H7 (cell line): ENCODE results near the gene CALHM2. TPM values are rescaled to one million over a fixed set of nuclear protein-coding genes. Genes with fewer than 3 reads are reported as not detected.
"Not testable (repeated sequence)": the region's sequence is repeated elsewhere in the genome, so short reads cannot be mapped to it uniquely, and the experiment has no call there.

Source experiments
- DNase-seq: peaks from one replicate; pipeline ENCODE4 v3.0.0; 2012
- H3K27me3 ChIP-seq: 2 replicates; pipeline ENCODE4 v1.6.0; 2011; ENCODE audit warnings: mild to moderate bottlenecking, low read length; ENCODE audit not compliant: control insufficient read depth, insufficient read depth
- H3K36me3 ChIP-seq: replicated peaks from 2 replicates; pipeline ENCODE4 v1.5.1; 2011; ENCODE audit warnings: low read length; ENCODE audit not compliant: control insufficient read depth, insufficient read depth
- H3K4me3 ChIP-seq: 2 replicates; pipeline ENCODE4 v1.5.1; 2011; ENCODE audit warnings: low read depth, mild to moderate bottlenecking, control low read depth, low read length, moderate library complexity; ENCODE audit not compliant: insufficient read depth
- total RNA-seq: library from RNA; depleted of rRNA; stranded (reverse); fragments of >200 nt; shearing (Covaris generic); gene quantifications from 2 replicates; pipeline ENCODE4 v1.2.3, GENCODE V29; 2014; rRNA removed

The CALHM2 gene
- total RNA-seq, 1 experiment from 2014 or later = 3.4 TPM

GRCh38 chr10:103427866-103428265 lies 24.3 kb downstream of the CALHM2 start:
- H3K36me3 ChIP-seq = peaks cover 48% of the 10 kb centered on the region
- no peak overlapping the region for H3K4me3 ChIP-seq

GRCh38 chr10:103423748-103424147 lies 28.4 kb downstream of the CALHM2 start:
- H3K27me3 ChIP-seq = no peaks in the 10 kb centered on the region
- peaks cover 59% of the 10 kb centered on the region for H3K36me3 ChIP-seq
- no peak for DNase-seq
- H3K4me3 ChIP-seq = no peak overlapping the region

More at GRCh38 chr10:103427866-103428265, 24.3 kb downstream of the CALHM2 start:
- no peaks in the 10 kb centered on the region for H3K27me3 ChIP-seq
- no peak for DNase-seq

- Histone ChIP-seq H3K4me3 (no peak overlapping the region), H3K27me3 (no peaks in the 10 kb centered on the region), H3K36me3 (peaks cover 75% of the 10 kb centered on the region)
- no peak for DNase-seq
These were observed 33.1 kb downstream of the CALHM2 start for GRCh38 chr10:103419101-103419500.

GRCh38 chr10:103417601-103418000 lies 34.6 kb downstream of the CALHM2 start:
- peaks cover 77% of the 10 kb centered on the region for H3K36me3 ChIP-seq
- H3K27me3 ChIP-seq = no peaks in the 10 kb centered on the region
- H3K4me3 ChIP-seq = no peak overlapping the region
- no peak for DNase-seq

GRCh38 chr10:103417148-103417469 lies 35.1 kb downstream of the CALHM2 start:
- not testable (repeated sequence) for H3K4me3 ChIP-seq, DNase-seq, H3K27me3 ChIP-seq
- H3K36me3 ChIP-seq = peaks cover 76% of the 10 kb centered on the region

GRCh38 chr10:103416436-103417147 lies 35.6 kb downstream of the CALHM2 start:
- DNase-seq = peak; percentile 43
- Histone ChIP-seq H3K36me3 (peaks cover 76% of the 10 kb centered on the region), H3K4me3 (no peak overlapping the region), H3K27me3 (no peaks in the 10 kb centered on the region)

- DNase-seq = no peak
- Histone ChIP-seq H3K27me3 (no peaks in the 10 kb centered on the region), H3K4me3 (no peak overlapping the region), H3K36me3 (peaks cover 73% of the 10 kb centered on the region)
These were observed 36.6 kb downstream of the CALHM2 start for GRCh38 chr10:103415581-103415980.

- no peak for DNase-seq
- Histone ChIP-seq H3K36me3 (peaks cover 61% of the 10 kb centered on the region), H3K4me3 (no peak overlapping the region), H3K27me3 (no peaks in the 10 kb centered on the region)
These were observed 38.6 kb downstream of the CALHM2 start for GRCh38 chr10:103413564-103413963.

- no peak for DNase-seq
- Histone ChIP-seq H3K4me3 (peak overlapping the region; percentile 98), H3K27me3 (no peaks in the 10 kb centered on the region), H3K36me3 (peaks cover 20% of the 10 kb centered on the region)
These were observed 54.9 kb downstream of the CALHM2 start for GRCh38 chr10:103397191-103397825.

- Histone ChIP-seq H3K4me3 (peak overlapping the region; percentile 98), H3K27me3 (no peaks in the 10 kb centered on the region), H3K36me3 (peaks cover 17% of the 10 kb centered on the region)
- no peak for DNase-seq
These were observed 55.4 kb downstream of the CALHM2 start for GRCh38 chr10:103396789-103397087.

Other genes starting within 250 kb of the CALHM2 start
- gene RPEL1, start 206.5 kb downstream of the CALHM2 start, total RNA-seq = not detected in 2 replicates
- 25.0 and 29.5 TPM in 2 replicates for gene INA, start 175.2 kb downstream of the CALHM2 start, total RNA-seq
- gene PCGF6, start 101.2 kb downstream of the CALHM2 start, total RNA-seq = 20.2 and 22.4 TPM in 2 replicates
- gene TAF5, start 84.4 kb downstream of the CALHM2 start, total RNA-seq = 26.0 and 29.8 TPM in 2 replicates
- gene ATP5MK, start 55.9 kb downstream of the CALHM2 start, total RNA-seq = 322 and 339 TPM in 2 replicates
- 55.7 and 56.2 TPM in 2 replicates for gene PDCD11, start 55.7 kb downstream of the CALHM2 start, total RNA-seq
- gene CALHM1, start 6.5 kb upstream of the CALHM2 start, total RNA-seq = 0.07 TPM in 1 of 2 replicates, not detected in the other
- gene CALHM3, start 26.9 kb upstream of the CALHM2 start, total RNA-seq = 0.10 and 0.15 TPM in 2 replicates
- gene NEURL1, start 41.3 kb upstream of the CALHM2 start, total RNA-seq = 7.9 and 16.5 TPM in 2 replicates